Measurements from ENCODE around the gene TMEM196. TPM values are rescaled to one million over a fixed set of nuclear protein-coding genes. Genes with fewer than 3 reads are reported as not detected.

TMEM196 gene
- total RNA-seq, 1 experiment from 2014 or later = not detected

DNA sequence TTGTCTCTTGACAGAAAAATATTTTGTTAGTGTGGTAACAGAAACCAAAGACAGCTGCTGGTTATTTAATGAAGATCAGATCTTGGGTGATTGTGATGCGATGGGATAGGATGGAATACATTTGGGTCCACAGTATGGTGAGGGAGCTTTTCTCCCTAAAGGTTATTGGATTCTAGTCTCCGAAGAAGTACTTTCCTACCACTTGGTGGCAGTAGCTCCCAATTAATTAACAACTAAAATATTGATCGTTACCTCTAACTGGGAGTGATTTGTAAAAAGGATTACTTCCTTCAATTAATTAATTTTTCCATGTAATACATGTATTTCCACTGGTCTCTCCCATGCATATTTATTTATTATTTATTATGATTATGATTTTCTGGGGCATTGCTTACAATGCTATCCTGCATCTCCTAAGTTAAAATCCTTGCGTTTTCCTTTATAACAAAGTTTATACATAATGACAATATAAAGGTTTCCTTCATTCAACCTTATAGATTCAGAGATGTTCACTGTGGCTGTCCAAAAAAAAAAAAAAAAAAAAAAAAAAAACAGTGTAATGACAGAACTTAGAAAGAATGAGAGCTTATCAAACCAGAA lies 25.6 kb downstream of the TMEM196 start:
- H3K79me2 ChIP-seq (ENCODE audit: insufficient read depth, low read length) = no peaks in the 10 kb centered on the region
- no peak overlapping the region for H2BK5ac ChIP-seq (ENCODE audit: insufficient read length, low read length)
- H3K9ac ChIP-seq (ENCODE audit: extremely low read depth, insufficient read length, low read length) = no peak overlapping the region
- H3K27ac ChIP-seq (ENCODE audit: insufficient read length, low read depth, low read length) = no peak overlapping the region
- H3K27me3 ChIP-seq (ENCODE audit: insufficient read depth, low read length) = no peaks in the 10 kb centered on the region
- no peak overlapping the region for H4K91ac ChIP-seq (ENCODE audit: insufficient read length, low read depth, low read length)
- no peak overlapping the region for H2AK5ac ChIP-seq (ENCODE audit: insufficient read length, low read length)
- no peak for DNase-seq
- no peak overlapping the region for H2BK15ac ChIP-seq (ENCODE audit: low read depth, low read length)
- no peak overlapping the region for H3K14ac ChIP-seq (ENCODE audit: insufficient read depth, low read length)
- Mint-ChIP-seq H3K27ac (no peak overlapping the region), H3K4me1 (no peaks in the 10 kb centered on the region), H3K4me3 (no peak overlapping the region), H3K9me3 (no peaks in the 10 kb centered on the region), H3K27me3 (ENCODE audit: low read depth) (no peaks in the 10 kb centered on the region), H3K36me3 (ENCODE audit: insufficient read depth in 1 of 3, low read depth in 3 of 3) (no peaks in the 10 kb centered on the region)
- WGBS (ENCODE audit: extremely low coverage, insufficient read length, low lambda C conversion rate) = no CpG with 5 or more reads among the region's 4 CpGs
- no peak overlapping the region for H4K8ac ChIP-seq (replicated peaks; ENCODE audit: insufficient read length, low read depth, low read length)
- H3K79me1 ChIP-seq (ENCODE audit: insufficient read depth, low read depth, low read length, poor library complexity, severe bottlenecking) = no peaks in the 10 kb centered on the region
- TF ChIP-seq, protein P1, sequence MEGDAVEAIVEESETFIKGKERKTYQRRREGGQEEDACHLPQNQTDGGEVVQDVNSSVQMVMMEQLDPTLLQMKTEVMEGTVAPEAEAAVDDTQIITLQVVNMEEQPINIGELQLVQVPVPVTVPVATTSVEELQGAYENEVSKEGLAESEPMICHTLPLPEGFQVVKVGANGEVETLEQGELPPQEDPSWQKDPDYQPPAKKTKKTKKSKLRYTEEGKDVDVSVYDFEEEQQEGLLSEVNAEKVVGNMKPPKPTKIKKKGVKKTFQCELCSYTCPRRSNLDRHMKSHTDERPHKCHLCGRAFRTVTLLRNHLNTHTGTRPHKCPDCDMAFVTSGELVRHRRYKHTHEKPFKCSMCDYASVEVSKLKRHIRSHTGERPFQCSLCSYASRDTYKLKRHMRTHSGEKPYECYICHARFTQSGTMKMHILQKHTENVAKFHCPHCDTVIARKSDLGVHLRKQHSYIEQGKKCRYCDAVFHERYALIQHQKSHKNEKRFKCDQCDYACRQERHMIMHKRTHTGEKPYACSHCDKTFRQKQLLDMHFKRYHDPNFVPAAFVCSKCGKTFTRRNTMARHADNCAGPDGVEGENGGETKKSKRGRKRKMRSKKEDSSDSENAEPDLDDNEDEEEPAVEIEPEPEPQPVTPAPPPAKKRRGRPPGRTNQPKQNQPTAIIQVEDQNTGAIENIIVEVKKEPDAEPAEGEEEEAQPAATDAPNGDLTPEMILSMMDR (conservative IDR thresholded peaks at IDR 0.05) = peak; percentile 80
- no peak overlapping the region for H3K4ac ChIP-seq (ENCODE audit: low read depth, low read length)
- no peak overlapping the region for H4K5ac ChIP-seq (ENCODE audit: insufficient read length, low read depth, low read length)
- H3K18ac ChIP-seq (ENCODE audit: insufficient read length, low read depth, low read length) = no peak overlapping the region
- no peak overlapping the region for H2BK120ac ChIP-seq (ENCODE audit: low read depth, low read length, poor library complexity, severe bottlenecking)
- no peak overlapping the region for H2BK12ac ChIP-seq (ENCODE audit: insufficient read length, low read depth, low read length)
- H2BK20ac ChIP-seq (ENCODE audit: low read depth, low read length, poor library complexity, severe bottlenecking) = no peak overlapping the region
- no peaks in the 10 kb centered on the region for H3K23me2 ChIP-seq (ENCODE audit: insufficient read length, low read depth, low read length, poor library complexity, severe bottlenecking)
- no peaks in the 10 kb centered on the region for H3K4me1 ChIP-seq (ENCODE audit: insufficient read depth, low read length)
- H2AFZ ChIP-seq (ENCODE audit: low read length) = no peak overlapping the region
- no peak overlapping the region for H3T11ph ChIP-seq (ENCODE audit: low read length)
- no peak overlapping the region for H3K4me2 ChIP-seq (ENCODE audit: insufficient read depth, insufficient read length, low read length)
- H3K56ac ChIP-seq (ENCODE audit: insufficient read length, low read depth, low read length) = no peak overlapping the region
- no peak overlapping the region for H3K23ac ChIP-seq (ENCODE audit: insufficient read length, low read depth, low read length)
- H4K20me1 ChIP-seq (ENCODE audit: control insufficient read depth, insufficient read depth, insufficient read length) = no peaks in the 10 kb centered on the region
- H3K9me3 ChIP-seq (ENCODE audit: control insufficient read depth, low read depth, low read length) = no peaks in the 10 kb centered on the region

All from H9 (cell line).